NOMO-1 treated with DMSO at 0.1 percent for 48 hours (cell line): ENCODE data around the gene IMPG1.
"Not testable (repeated sequence)": the region's sequence is repeated elsewhere in the genome, so short reads cannot be mapped to it uniquely, and the experiment has no call there.

Experiments used
- DNase-seq: peaks from one replicate; lab custom pipeline; 2025; ENCODE audit not compliant: unreplicated experiment; lab: John Stamatoyannopoulos, UW

Gene IMPG1

GRCh38 chr6:75947935-75948334 lies 124.5 kb downstream of the IMPG1 start:
- no peak for DNase-seq

GRCh38 chr6:75946146-75946831 lies 126.2 kb downstream of the IMPG1 start:
- DNase-seq: no peak

GRCh38 chr6:75943381-75943780 lies 129.1 kb downstream of the IMPG1 start:
- no peak for DNase-seq

GRCh38 chr6:75941509-75941908 lies 131.0 kb downstream of the IMPG1 start:
- DNase-seq: no peak

- DNase-seq: no peak
Measured at GRCh38 chr6:75940564-75940963, 131.9 kb downstream of the IMPG1 start.

- DNase-seq: no peak
Measured at GRCh38 chr6:75937846-75938245, 134.6 kb downstream of the IMPG1 start.

- no peak for DNase-seq
Measured at GRCh38 chr6:75936682-75937081, 135.8 kb downstream of the IMPG1 start.

- DNase-seq: no peak
Measured at GRCh38 chr6:75935473-75935793, 137.0 kb downstream of the IMPG1 start.

- peak; percentile 89 for DNase-seq
Measured at GRCh38 chr6:75934643-75935472, 137.6 kb downstream of the IMPG1 start.

GRCh38 chr6:75933387-75933975 lies 139.0 kb downstream of the IMPG1 start:
- DNase-seq: no peak

GRCh38 chr6:75932067-75932466 lies 140.4 kb downstream of the IMPG1 start:
- DNase-seq: peak; percentile 16

- no peak for DNase-seq
Measured at GRCh38 chr6:75931011-75931680, 141.3 kb downstream of the IMPG1 start.

GRCh38 chr6:75926293-75927168 lies 145.9 kb downstream of the IMPG1 start:
- no peak for DNase-seq

- DNase-seq: no peak
Measured at GRCh38 chr6:75922226-75922625, 150.2 kb downstream of the IMPG1 start.

- no peak for DNase-seq
Measured at GRCh38 chr6:75913040-75913439, 159.4 kb downstream of the IMPG1 start.

GRCh38 chr6:75907444-75907843 lies 165.0 kb downstream of the IMPG1 start:
- no peak for DNase-seq

GRCh38 chr6:75906871-75907270 lies 165.6 kb downstream of the IMPG1 start:
- DNase-seq: no peak

- not testable (repeated sequence) for DNase-seq
Measured at GRCh38 chr6:75905129-75905528, 167.3 kb downstream of the IMPG1 start.

- not testable (repeated sequence) for DNase-seq
Measured at GRCh38 chr6:75900216-75900615, 172.2 kb downstream of the IMPG1 start.

- DNase-seq: no peak
Measured at GRCh38 chr6:75896526-75896925, 175.9 kb downstream of the IMPG1 start.

GRCh38 chr6:75893776-75894152 lies 178.7 kb downstream of the IMPG1 start:
- DNase-seq: no peak
